HG03060 (cell line): Measurements from ENCODE around the gene ZNF429.
"Not testable (repeated sequence)": the region's sequence is repeated elsewhere in the genome, so short reads cannot be mapped to it uniquely, and the experiment has no call there.

Source experiments
- ATAC-seq: cut with Tn5 transposase; IDR thresholded peaks from one replicate; pipeline ENCODE4 v1.9.1; 2021; ENCODE audit warnings: low read depth, moderate number of reproducible peaks; ENCODE audit not compliant: unreplicated experiment

The ZNF429 gene

DNA sequence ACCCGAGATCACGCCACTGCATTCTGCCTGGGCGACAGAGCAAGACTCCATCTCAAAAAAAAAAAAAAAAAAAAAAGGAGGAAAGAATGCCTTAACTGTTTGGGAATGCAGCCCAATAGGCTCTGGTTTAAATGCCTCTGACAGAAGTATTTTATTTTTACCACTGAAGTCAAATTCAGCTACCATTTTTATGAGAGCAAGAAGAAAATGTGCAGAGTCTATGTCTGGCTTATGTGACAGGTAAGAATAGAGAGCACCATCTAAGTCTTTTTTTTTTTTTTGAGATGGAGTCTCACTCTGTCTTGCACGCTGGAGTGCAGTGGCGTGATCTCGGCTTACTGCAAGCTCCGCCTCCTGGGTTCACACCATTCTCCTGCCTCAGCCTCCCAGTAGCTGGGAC is 7.2 kb downstream of the ZNF429 start:
- not testable (repeated sequence) for ATAC-seq

DNA sequence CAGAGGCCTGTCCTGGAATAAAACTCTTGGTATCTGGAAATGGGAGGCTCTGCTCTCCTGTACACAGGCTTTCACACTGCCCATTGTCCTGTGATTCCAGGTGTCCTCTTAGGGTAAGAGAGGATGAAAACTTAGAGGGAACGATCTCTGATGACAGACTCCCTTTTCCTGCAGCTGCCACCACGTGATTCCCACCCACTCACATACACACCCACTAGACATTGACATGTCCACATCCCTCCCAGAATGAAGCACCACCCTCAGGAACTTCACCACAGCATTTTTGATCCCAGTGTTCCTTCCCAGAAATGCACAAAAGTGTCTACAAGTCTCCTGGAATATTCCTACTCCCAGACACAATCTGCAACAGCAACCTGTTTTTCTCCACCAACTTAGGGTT is 8.2 kb downstream of the ZNF429 start:
- ATAC-seq: no peak

DNA sequence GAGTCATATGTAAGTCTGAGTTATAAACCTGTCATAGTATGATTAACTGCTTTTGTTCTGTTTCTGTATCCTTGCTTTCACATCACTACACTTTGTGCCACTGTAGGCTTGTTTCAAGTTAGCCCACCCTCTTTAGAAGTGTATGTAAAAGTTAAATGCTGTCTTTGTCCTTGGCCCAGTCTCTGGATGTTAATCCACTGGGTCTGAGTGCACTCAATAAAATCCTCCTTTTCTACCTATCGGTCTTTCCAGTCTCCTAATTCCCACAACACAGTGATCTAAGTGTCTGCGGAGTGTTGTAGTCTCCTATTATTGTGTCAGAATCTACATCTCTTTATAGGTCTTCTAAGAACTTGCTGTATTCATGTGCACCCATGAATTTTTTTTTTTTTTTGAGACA is 14.1 kb downstream of the ZNF429 start:
- no peak for ATAC-seq

DNA sequence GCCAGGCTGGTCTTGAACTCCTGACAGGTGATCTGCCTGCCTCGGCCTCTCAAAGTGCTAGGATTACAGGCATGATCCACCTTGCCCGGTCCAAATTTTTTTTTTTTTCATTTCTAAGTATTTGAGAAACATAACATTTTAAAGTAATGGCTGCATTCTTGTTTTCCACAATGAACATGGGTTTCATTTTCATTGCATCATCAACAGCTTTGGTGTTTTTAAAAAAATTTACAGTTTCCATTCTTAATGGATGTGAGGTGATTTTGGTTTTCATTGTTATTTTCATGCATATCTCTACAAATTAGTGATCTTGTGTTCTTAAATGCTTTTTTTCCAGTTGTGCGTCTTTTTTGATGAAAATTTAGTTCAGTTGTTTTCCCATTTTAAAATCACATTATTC is 27.5 kb downstream of the ZNF429 start:
- no peak for ATAC-seq

DNA sequence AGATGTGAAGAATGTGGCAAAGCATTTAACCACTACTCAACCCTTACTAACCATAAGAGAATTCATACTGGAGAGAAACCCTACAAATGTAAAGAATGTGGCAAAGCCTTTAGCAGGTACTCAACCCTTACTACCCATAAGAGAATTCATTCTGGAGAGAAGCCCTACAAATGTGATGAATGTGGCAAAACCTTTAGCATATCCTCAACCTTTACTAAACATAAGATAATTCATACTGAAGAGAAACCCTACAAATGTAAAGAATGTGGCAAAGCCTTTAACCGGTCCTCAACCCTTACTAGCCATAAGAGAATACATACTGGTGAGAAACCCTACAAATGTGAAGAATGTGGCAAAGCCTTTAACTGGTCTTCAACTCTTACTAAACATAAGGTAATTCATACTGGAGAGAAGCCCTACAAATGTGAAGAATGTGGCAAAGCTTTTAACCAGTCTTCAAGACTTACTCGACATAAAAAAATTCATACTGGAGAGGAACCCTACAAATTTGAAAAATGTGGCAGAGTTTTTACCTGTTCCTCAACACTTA is 31.4 kb downstream of the ZNF429 start:
- not testable (repeated sequence) for ATAC-seq

DNA sequence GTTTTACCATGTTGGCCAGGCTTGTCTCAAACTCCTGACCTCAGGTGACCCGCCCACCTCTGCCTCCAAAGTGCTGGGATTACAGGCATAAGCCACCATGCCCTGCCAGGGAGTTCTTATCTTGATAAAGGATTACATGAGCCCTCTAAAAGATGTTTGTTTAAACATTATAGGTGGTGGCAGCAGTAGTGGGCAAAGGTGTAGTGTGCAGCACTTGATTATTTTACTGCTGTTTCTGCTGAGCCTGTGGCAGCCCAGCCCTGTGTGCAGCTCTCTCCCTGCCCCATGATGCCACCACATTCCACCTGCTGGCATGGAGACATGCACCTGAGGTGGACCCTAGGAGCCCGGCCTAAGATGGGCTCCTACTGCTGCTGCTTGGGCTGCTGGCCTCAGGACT is 54.0 kb downstream of the ZNF429 start:
- no peak for ATAC-seq

DNA sequence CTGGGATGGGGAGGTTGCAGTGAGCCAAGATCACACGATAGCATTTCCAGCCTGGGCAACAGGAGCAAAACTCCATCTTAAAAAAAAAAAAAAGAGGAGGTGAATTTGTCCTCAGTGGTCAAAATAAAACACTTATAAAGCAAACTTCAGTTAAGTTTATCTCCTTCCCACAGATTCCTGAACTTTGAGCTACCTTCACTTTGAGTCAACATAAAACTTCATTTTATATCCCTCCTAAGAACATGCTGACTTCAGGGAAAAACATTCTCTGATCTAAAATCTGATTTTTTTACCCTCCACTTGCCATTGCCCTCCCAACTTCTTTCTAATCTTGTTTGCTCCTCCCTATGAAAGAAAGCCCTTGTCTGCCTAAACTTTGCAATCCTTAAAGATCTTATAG is 59.0 kb downstream of the ZNF429 start:
- ATAC-seq: no peak

DNA sequence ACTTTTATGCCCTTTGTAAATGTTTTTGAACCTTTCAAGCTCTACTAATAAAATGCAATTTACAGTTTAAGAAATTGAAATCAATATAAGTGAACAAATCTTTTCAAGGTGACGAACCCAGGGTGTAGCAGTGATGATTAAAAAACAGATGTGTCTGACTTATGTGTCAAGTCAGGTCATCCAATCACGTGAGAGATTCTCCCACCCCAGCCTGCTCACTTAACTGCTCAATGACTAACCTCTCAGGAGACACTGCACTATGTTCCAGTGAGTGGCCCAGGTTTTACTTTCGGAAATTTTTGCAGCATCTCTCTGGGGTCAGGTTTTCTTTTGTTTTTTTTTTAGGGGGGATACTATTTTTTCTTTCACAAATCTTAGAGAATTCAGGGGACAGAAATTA is 60.7 kb downstream of the ZNF429 start:
- no peak for ATAC-seq

DNA sequence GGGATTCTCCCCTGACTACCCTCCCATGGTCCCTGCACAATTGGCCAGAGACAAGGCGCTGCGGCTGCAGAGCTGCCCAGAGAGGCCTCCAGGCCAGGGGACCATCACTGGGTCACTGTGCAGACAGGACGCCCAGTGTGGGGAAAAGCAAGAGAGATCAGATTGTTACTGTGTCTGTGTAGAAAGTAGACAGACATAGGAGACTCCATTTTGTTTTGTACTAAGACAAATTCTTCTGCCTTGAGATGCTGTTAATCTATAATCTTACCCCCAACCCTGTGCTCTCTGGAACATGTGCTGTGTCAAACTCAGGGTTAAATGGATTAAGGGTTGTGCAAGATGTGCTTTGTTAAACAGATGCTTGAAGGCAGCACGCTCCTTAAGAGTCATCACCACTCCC is 62.4 kb downstream of the ZNF429 start:
- not testable (repeated sequence) for ATAC-seq

DNA sequence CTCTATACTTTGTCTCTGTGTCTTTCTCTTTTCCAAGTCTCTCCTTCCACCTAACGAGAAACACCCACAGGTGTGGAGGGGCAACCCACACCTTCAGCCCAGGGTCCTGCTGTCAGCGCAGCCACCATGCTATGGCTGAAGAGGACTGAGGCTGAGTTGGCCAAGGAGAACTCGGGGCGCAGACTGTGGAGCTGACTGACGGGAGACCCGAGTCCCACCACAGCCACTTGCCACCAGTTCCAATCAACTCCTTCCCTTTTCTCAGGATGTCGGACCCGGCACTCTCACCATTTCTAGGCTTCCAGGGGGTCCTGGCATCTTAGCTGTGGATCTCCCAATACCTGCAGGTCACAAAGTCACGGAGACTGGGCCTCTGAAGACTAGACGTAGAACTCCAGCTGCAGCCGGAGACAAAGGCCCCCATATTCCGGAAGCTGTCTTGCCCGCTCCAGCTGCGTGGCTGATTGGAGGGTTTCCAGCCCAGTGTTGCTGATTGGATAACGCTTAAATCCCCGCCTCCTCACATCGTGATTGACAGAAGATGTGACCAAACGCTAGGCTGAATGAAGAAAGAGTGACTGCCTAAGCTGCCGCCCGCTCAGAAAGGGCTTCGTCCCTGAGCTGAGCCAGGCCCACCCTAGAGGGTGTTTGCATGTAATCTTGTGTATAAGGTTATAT is 63.6 kb downstream of the ZNF429 start:
- no peak for ATAC-seq

DNA sequence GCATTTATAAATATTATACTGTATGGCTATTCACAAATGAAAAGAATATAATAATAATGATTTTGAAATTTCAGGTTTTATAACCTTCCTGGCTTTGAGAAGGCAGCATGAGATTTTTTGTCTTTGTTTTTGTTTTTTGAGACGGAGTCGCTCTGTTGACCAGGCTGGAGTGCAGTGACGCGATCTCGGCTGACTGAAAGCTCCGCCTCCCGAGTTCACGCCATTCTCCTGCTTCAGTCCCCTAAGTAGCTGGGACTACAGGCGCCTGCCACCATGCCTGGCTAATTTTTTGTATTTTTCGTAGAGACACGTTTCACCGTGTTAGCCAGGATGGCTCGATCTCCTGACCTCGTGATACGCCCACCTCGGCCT is 64.1 kb downstream of the ZNF429 start:
- ATAC-seq: no peak

DNA sequence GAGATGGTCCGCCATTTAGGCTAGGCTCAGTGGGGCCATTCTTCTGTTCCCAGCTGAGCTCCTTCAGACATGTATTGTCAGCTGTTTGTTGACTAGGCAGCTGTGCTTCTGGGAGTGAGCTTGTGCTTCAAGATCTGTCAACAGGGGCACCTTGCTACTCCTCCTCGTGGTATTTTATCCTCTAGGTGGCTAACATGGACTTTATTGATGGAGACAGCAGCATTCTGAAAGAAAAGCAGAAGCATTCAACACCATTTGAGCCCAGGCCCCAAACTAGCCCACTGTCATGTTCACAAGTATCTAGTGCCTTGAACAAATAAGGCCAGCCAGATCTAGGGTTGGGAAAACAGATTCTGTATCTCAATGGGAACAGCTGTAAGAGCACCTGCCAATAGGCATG is 65.9 kb downstream of the ZNF429 start:
- no peak for ATAC-seq

DNA sequence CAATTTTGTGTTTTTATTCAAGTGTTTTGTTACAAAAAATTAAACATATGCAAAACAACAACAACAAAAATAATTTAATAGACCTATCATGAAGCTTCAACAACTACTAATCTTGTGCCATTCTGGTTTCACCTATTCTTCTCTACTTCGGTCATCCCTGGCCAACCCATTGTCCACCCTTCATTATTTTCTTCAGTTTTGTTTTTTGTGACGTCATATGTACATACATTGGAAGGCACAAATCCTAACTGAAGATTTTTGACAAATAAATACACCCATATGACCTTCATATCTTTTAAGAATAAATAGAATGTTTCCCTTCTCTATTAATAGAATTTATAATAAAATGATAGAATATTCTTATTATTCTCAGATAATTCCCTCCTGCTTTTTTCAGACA is 69.2 kb downstream of the ZNF429 start:
- no peak for ATAC-seq

DNA sequence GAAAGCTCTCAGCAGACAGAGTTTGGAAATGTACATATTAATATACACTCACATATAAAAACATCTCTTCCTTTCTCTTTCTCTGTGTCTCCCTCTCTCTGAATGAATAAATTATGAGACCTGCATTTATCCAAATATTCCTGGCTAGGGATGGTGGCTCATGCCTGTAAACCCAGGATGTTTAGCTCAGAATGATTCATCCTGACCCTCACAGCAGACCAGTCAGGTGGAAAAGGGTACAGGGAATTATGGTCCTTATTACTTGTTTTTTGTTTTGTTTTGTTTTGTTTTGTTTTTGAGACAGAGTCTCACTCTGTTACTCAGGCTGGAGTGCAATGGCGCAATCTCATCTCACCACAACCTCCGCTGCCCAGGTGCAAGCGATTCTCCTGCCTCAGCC is 71.1 kb downstream of the ZNF429 start:
- ATAC-seq: no peak

DNA sequence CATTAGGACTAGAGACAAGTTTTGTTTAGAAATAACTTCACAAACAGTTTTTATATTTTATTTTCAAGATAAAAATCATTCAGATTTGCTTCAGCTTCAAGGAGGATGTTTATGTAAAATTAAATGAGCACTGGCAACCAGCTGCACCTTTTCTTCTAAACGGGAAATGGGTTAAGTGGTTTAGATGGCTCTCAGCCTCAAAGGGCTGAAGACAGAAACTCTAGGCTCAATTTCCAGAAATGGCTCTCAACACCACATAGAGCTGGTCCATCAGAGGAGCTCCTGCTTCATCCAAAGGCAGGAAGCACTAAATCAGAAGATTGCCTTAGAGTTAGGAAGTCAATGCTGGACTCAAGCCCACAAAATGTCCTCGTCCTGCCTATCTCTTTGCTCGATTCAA is 74.7 kb downstream of the ZNF429 start:
- ATAC-seq: no peak

DNA sequence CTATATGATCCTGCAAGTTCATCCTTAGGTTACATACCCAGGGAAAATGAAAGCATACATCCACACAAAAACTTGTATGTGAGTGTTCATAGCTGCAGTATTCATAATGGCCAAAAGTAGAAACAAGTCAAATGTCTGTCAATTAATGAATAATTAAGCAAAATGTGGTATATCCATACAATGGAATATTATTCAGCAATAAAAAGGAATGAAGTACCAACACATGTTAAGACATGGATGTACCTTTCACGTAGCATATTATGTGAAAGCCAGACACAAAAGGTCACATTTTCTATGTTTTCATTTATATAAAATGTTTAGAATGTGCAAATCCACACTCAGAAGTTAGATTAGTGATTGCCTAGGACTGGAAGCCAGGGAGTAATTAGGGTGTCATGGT is 75.4 kb downstream of the ZNF429 start:
- ATAC-seq: no peak

DNA sequence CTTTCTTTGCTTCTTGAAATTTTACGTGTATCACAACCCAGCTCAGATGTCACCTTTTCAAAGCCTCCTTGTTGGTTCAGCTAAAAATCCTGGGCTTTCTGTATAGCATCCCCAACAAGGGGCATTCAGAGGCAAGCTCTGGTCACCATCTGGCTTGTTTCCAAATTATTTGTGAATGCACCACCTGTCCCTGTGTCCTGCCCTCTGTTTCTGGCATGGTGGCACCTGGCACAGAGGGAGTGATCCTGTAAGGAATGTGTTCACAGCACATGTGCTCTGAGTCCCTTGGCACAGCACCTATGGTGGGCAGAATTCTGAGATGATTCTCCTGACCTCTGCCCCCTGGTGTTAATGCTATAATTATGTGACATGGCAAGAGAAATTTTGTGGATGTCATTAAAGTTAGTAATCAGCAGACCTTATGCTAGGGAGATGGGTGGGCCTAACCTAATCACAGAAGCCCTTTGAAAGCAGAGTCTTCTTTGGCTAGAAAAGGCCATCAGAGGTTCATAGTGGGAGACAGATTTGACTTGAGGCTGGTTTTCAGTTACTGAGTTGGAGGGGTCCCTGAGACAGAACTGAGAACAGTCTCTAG is 76.3 kb downstream of the ZNF429 start:
- ATAC-seq: no peak

DNA sequence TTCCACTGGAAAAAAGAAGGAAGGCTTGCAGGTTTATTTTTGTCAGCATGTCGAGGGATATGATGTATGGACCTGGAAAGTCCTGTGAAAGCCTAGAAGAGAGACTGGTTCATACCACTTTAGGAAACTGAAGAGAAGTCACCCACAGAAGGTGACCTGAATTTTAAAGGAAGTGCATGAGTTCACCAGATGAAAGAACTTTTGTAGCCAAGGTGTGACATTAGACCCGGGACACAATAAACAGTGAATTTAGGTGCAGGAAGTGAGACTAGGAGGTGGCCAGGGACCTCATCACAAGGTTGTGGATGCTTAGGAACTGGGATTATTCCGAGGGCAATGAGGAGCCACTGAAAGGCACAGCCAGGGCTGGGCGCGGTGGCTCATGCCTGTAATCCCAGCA is 79.1 kb downstream of the ZNF429 start:
- ATAC-seq: no peak

DNA sequence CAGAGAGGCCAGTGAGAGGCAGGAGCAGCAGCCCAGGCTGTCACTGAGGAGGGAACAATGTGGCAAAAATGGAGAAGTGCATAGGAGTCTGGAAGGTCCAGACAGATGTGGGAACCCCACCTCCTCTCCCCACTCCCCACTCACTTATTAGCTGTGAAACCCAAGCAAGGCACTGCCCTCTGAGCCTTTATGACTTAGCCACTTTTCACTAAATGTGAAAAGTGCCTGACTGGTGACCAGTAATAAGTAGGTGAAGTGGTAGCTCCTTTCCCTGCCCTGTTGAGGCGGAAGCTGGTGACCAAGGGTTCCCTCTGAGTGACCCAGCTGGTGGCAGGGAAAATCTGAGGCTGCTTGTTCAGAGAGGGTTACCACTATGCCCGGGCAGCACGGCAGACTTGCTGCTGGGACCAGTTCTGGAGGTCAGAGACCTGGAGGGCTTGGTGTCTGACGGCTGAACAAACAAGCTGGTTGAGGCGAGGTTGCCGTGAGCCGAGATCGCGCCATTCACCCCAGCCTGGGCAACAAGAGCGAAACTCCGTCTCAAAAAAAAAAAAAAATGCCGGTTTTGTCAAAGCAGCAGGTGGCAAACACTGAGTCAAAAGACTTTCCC is 80.0 kb downstream of the ZNF429 start:
- no peak for ATAC-seq

DNA sequence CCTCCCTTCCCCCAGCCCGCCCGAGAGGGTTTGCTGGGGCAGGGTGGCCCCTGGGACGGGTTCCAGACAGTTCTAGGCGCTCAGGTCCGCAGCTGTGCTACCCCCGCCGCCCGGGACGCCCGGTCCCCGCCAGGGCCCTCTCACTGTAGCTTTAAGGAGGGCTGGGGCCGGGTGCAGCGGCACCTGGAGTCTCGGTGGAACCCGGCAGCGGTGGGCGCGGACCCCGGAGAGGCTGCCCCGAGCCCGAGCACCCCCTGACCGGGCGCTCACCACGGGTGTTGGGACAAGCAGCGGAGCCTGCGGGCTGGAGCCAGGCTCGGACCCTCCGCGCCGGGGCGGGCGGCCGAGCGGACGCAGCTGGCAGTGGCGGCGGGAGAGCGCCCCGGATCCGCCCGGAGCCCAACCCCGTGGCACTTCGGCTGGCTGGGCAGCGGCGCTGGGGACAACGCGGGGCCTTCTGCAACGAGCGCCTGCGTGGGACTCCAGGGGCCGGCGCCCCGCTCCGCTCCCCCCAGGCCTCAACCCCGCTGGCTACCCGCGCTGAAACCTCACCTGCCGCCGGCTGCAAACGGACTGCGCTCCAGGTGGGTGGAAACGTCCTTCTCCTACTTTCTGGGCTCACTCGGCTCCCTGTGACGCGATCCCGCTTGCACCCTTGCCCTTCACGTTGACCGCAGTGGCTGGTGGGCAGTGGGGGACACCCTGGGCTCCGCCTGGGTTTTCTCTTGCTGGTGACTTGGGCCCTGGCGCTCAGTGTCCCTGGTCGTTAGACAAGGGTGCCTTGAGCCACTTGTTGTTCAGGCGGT is 81.1 kb downstream of the ZNF429 start:
- no peak for ATAC-seq

DNA sequence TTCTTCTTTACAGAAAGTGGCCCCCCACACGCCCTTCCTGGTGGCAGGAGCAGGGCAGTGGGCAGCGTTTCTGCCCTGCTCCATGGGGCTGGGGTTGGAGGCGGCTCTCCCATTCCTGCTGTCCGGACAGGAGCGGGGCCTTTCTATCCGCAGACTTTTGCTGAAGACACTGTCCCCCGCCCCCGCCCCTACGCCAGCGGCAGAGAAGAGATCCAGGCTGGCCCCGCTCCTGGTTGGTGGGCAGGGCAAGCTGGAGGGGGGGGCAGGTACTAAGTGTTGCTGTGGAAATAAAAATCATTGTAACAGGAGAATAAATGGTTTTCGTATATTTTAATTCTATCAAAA is 81.7 kb downstream of the ZNF429 start:
- ATAC-seq: no peak
